COLO829 (cell line): ENCODE data around the gene SLC39A2.

Experiments used
- DNase-seq: peaks from one replicate; pipeline ENCODE4 v3.0.0; 2012; ENCODE audit warnings: low spot score

The SLC39A2 gene

GRCh38 chr14:21047378-21047781 lies 48.3 kb downstream of the SLC39A2 start:
- DNase-seq = no peak

GRCh38 chr14:21048638-21049037 lies 49.5 kb downstream of the SLC39A2 start:
- DNase-seq = no peak

- no peak for DNase-seq
Measured at GRCh38 chr14:21049271-21049673, 50.2 kb downstream of the SLC39A2 start.

- no peak for DNase-seq
Measured at GRCh38 chr14:21050597-21050996, 51.5 kb downstream of the SLC39A2 start.
